Right lobe of liver (tissue), 4 donors: ENCODE results near the gene SLC35A1.

Experiments used
- POLR2A ChIP-seq: fragments of 450-650 bp; IDR thresholded peaks from one replicate; pipeline ENCODE4 v1.6.1; 2017; ENCODE audit warnings: antibody characterized with exemption, mild to moderate bottlenecking
- TF ChIP-seq, protein P1 (sequence below), 4 donors: fragments of 200-600 bp in 3 of 4; fragments of 450-650 bp in 1 of 4; IDR thresholded peaks; one replicate each; pipeline versions ENCODE4 v1.5.1 to v1.8.0; 2016 to 2022; ENCODE audit warnings: antibody characterized with exemption in 4 of 4, mild to moderate bottlenecking in 2 of 4
- donor health status: DM: no; HTN: no; CAD: no.
- donor health status: DM: no; HTN: no; CAD: no.
- donor health status: DM: no; HTN: yes; CAD: no.

DNA sequence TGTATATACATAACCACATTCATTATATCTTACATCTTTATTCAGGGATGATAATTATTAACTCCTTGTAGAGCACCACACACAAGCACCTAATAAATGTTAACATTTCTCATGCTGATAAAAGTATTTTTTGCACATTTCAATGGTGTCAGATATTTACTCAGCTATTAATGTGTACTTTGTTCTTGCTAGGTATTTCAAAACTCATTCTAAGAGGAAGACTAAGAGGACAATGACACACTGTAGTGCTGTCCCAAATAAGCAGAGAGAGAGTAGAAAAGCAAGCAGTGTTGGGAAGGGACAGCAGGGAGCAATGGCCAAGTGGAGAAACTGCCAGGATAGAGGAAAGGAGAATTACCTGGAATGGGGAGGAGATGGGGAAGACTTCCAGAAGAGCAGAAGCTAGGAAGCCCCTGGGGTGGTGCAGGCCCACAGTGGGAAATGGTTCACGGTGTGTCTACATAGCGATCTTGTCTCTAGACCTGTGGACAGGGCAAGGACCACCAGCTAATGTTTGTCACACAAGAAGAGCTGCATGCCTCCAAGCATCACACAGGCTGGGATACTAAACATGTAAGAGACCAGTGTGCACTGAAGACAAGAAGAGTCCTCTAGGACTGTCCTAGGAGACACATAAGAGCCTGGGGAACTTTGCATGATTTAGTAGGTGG lies 61.7 kb downstream of the SLC35A1 start:
- TF ChIP-seq, protein P1, sequence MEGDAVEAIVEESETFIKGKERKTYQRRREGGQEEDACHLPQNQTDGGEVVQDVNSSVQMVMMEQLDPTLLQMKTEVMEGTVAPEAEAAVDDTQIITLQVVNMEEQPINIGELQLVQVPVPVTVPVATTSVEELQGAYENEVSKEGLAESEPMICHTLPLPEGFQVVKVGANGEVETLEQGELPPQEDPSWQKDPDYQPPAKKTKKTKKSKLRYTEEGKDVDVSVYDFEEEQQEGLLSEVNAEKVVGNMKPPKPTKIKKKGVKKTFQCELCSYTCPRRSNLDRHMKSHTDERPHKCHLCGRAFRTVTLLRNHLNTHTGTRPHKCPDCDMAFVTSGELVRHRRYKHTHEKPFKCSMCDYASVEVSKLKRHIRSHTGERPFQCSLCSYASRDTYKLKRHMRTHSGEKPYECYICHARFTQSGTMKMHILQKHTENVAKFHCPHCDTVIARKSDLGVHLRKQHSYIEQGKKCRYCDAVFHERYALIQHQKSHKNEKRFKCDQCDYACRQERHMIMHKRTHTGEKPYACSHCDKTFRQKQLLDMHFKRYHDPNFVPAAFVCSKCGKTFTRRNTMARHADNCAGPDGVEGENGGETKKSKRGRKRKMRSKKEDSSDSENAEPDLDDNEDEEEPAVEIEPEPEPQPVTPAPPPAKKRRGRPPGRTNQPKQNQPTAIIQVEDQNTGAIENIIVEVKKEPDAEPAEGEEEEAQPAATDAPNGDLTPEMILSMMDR (IDR thresholded peaks at IDR 0.05) = no peak
- TF ChIP-seq POLR2A = no peak
